Stomach (tissue), 4 donors: ENCODE data around the gene MAGEA11.

ENCODE experiments used
- POLR2A ChIP-seq, 4 donors: fragments of 450-650 bp; IDR thresholded peaks; one replicate each; pipeline ENCODE4 v1.6.1; 2016; ENCODE audit warnings: antibody characterized with exemption in 4 of 4, control low read depth in 2 of 4, mild to moderate bottlenecking in 1 of 4, moderate library complexity in 1 of 4
- POLR2AphosphoS5 ChIP-seq, 3 donors: sonication (generic); formaldehyde crosslinking; IDR thresholded peaks; one replicate each; pipeline ENCODE4 v1.6.1; 2016; ENCODE audit warnings: antibody characterized with exemption in 3 of 3
- TF ChIP-seq, protein P1 (sequence below), 7 experiments: fragments of 450-650 bp in 4 of 7; fragments of 200-600 bp in 3 of 7; sonication (generic) in 3 of 7; IDR thresholded peaks; one replicate each; pipeline ENCODE4 v1.5.1; 2016 to 2019; ENCODE audit warnings: antibody characterized with exemption in 7 of 7, control low read depth in 2 of 7, mild to moderate bottlenecking in 1 of 7

DNA sequence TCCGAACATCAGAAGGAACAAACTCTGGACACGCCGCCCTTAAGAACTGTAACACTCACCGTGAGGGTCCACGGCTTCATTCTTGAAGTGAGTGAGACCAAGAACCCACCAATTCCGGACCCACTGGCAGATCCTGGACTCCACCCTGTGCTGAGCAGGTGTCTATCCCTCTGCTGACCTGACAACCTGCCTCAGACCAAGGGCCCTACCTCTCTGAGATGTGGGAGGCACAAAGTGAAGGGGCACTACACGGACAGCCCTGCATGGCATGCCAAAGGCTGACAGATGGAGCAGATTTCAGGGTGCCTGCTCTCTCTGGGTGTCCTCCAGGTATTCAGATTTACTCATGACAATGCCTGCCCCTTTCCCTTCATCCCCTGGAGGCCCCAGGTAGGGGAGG is 48.0 kb downstream of the MAGEA11 start:
- TF ChIP-seq, protein P1, sequence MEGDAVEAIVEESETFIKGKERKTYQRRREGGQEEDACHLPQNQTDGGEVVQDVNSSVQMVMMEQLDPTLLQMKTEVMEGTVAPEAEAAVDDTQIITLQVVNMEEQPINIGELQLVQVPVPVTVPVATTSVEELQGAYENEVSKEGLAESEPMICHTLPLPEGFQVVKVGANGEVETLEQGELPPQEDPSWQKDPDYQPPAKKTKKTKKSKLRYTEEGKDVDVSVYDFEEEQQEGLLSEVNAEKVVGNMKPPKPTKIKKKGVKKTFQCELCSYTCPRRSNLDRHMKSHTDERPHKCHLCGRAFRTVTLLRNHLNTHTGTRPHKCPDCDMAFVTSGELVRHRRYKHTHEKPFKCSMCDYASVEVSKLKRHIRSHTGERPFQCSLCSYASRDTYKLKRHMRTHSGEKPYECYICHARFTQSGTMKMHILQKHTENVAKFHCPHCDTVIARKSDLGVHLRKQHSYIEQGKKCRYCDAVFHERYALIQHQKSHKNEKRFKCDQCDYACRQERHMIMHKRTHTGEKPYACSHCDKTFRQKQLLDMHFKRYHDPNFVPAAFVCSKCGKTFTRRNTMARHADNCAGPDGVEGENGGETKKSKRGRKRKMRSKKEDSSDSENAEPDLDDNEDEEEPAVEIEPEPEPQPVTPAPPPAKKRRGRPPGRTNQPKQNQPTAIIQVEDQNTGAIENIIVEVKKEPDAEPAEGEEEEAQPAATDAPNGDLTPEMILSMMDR (IDR thresholded peaks at IDR 0.05) = no peak
- no peak for TF ChIP-seq POLR2A (IDR thresholded peaks at IDR 0.05)
- no peak for TF ChIP-seq POLR2AphosphoS5 (IDR thresholded peaks at IDR 0.05)
